ENCODE results near the gene RAB3C.

Gene RAB3C

GRCh38 chr5:58827463-58827862 is 244.6 kb downstream of the RAB3C start:
- DNase-seq (ENCODE audit: low spot score), result no peak

DNA sequence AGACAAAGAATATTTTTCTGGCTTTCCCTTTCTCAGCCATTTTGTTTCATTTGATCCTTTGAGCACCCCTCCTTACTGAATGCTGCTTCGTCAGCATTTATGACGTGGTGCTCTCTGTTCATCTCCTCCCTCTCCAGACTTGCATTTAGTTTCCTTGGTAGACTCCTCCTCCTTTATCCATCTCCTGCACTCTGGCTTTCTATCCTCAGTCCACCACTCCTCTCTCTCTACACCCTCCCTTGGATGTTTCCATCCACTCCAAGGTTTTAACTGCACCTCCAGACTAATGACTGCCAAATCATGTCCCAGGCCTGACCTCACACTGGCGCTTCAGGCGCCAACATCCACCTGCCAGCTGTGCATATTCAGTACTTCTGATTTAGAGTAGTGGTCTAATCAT is 245.4 kb downstream of the RAB3C start:
- no peak for DNase-seq (ENCODE audit: low spot score)

DNA sequence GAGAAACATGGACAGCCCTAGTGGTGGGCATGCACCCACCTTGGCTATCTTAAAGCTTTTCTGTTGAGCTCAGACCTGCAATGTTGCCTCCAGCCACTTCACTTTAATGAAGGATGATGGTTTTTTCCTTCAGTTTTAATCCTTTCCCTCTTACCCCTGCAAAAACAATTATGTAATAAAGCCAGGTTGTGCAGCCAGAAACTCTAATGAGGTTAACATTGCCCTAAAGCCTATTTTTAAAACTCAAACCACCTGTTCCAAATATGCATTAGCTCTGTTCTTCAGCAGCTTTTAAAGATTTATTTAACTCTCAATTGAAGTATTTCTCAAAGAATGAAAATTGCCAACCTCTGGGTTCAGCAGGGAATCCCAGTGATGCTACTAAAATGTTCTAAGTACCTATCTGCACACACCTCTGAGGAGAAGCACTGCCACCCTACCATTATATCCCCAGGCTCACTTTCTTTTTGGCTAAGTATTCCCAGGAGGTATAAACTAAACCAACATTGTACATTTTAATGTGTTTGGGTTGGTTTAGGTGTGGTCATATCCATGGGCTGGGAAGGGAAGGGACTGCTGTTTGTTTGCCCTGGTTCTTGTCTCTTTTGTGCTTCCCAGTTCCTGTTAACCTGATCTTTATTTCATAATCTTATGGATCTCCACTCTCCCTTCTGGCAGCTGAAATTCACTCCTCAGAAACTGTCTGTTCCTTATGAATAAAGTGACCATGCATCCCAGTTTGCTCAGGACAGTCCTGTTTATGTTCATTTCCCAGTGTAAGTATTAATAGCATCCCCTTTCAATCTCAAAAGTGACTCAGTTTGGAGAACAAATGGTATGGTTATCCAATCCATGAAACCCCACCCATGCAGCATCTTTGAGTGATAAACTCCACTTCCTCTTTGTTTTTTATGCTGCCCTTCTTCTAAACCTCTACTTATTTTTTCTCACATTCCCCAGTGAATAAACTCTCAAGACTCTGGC is 251.7 kb downstream of the RAB3C start:
- DNase-seq (ENCODE audit: low spot score), result no peak

DNA sequence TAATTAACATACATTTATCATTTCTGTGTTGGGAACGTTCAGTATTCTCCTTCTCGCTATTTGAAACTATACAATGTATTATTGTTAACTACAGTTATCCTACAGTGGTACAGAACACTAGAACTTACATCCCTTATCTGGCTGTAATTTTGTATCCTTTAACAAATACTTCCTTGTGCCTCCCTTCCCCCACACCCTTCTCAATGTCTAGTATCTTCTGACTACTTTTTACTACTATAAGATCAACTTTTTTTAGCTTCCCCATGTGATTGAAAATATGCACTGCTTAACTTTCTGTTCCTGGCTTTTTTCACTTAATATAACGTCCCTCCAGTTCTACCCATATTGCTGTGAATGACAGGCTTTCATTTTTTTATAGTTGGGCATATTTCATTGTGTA is 253.5 kb downstream of the RAB3C start:
- no peak for DNase-seq (ENCODE audit: low spot score)

DNA sequence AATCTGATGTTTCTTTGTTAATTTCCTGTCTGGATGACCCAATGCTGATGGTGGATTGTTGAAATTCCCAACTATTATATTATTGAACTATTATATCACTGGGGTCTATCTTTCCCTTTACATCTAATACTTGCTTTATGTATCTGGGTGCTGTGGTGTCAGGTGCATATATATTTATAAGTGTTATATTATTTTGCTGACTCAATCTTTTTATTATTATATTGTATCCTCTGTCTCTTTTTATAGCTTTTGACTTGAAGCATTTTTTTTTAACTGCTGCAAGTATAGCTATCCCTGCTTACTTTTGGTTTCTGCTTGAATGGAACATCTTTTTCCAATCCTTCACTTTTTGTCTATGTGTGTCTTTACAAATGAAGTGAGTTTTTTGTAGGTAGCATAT is 255.9 kb downstream of the RAB3C start:
- no peak for DNase-seq (ENCODE audit: low spot score)

- no peak for DNase-seq (ENCODE audit: low spot score)
Observed at GRCh38 chr5:58842852-58843251, 260.0 kb downstream of the RAB3C start.

- no peak for DNase-seq (ENCODE audit: low spot score)
Observed at GRCh38 chr5:58844395-58844794, 261.5 kb downstream of the RAB3C start.

- DNase-seq (ENCODE audit: low spot score), result no peak
Observed at GRCh38 chr5:58847041-58847440, 264.2 kb downstream of the RAB3C start.

GRCh38 chr5:58849223-58849622 is 266.3 kb downstream of the RAB3C start:
- no peak for DNase-seq (ENCODE audit: low spot score)

GRCh38 chr5:58849921-58850667 is 267.2 kb downstream of the RAB3C start:
- peak; percentile 12 for DNase-seq (ENCODE audit: low spot score)

GRCh38 chr5:58851153-58851552 is 268.3 kb downstream of the RAB3C start:
- DNase-seq (ENCODE audit: low spot score), result no peak

DNA sequence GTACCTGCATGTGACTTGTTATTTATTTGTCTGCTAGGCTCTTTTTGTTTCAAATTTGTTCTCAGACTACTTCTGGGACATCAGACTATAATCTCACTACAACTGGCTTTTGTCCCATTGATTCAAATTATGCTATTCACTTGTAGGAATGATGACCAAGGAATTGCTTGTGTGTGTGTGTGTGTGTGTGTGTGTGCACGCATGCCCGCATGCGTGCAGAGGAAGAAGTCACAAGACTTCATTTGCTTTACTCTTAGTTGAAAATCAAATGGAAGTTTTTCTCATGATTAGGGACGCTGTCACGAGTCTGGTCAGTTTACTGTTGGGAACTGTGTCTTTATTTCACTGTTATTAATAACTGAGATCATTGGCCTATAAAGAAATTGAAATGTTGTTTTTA is 268.7 kb downstream of the RAB3C start:
- no peak for DNase-seq (ENCODE audit: low spot score)

DNA sequence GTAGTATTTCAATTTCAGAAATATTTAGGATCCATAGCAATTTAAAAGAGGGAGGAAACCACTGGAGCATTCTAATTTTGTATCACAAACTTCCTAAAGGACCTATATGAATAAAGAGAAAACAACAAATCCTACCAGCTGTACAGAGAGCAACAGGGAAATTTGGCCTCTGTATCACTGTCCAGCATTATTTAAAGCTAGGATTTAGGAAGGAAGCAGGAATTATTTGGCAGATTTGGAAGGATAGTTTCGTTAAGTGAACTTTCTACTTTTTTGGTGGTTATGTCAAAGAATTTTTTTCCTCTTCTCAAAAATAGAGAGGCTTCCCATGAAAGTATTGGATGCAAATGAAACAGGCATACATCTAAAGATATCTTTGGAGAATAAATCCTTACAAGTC is 269.7 kb downstream of the RAB3C start:
- no peak for DNase-seq (ENCODE audit: low spot score)

DNA sequence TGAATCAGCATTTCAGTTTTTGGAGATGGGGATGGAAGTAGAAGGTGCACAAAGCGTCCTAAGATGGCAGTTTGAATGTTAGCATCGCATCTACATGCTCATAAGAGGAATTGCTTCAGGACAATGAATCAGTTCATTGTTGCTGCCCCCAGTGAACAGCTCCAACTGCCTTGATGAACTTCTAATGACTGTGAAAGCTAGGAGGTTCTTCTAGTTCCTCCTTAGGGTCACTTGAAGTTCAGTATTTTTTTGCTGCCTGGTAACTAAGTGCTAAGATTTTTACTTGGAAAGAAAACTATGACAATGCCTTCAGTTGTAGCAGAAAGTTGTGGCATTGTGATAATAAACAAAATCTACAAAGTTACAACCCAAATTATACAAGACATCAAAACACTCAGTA is 271.6 kb downstream of the RAB3C start:
- DNase-seq (ENCODE audit: low spot score), result no peak

- no peak for DNase-seq (ENCODE audit: low spot score)
Observed at GRCh38 chr5:58855851-58856739, 273.2 kb downstream of the RAB3C start.

- DNase-seq (ENCODE audit: low spot score), result no peak
Observed at GRCh38 chr5:58857609-58858008, 274.7 kb downstream of the RAB3C start.

DNA sequence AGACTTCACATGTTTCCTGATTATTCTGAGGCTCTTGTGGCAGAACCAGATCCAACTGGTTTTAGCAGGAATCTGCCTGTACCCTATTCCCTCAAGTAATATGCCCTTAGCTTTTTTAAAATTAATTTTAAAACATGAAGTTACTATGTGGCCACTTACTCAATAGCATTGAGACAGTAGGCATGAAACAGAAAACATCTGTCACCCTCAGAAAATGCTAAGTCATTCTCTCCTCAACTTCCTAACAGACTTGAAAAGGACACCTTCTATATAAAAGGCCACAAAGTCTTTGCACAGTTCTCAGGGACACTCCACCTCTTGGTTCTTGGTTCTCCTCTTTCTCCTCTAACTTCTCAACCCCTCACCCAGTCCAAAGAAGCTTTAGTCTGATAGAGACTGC is 277.8 kb downstream of the RAB3C start:
- DNase-seq (ENCODE audit: low spot score), result no peak

- no peak for DNase-seq (ENCODE audit: low spot score)
Observed at GRCh38 chr5:58868931-58869330, 286.1 kb downstream of the RAB3C start.

DNA sequence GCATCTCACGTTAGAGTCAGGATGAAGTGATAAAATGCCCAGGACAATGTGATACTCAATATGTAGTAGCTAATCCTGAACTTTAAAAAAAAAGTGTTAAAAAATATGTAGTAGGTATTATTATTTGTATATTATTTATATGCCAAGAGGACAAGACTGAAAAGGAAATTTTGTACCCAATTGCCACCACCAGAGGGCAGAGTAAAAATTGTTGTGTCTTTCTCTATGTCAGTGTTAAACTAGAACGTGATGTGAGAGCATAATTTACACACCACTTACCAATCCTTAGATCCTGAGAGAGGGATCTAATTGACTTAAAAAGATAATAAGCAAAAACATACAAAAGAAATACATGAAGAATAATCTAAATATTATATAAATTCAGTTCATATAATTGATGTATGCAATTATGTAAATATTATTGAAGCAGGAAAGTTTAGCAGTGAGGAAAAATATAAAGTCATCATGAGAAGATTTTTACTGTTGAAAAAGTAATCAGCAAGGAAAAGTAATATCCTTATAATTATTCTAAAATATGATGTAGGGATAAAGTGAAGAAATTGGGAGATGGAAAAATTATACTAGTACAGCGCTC is 288.9 kb downstream of the RAB3C start:
- DNase-seq (ENCODE audit: low spot score), result peak; percentile 46

GRCh38 chr5:58872670-58873273 is 289.9 kb downstream of the RAB3C start:
- DNase-seq (ENCODE audit: low spot score), result no peak

- DNase-seq (ENCODE audit: low spot score), result no peak
Observed at GRCh38 chr5:58875599-58875998, 292.7 kb downstream of the RAB3C start.
